H9 (cell line): ENCODE measurements around the gene SCIN. TPM values are rescaled to one million over a fixed set of nuclear protein-coding genes. Genes with fewer than 3 reads are reported as not detected.

Experiments used
- DNase-seq: peaks from one replicate; pipeline ENCODE4 v3.0.0-alpha.2; 2017
- H2AFZ ChIP-seq: one replicate; pipeline ENCODE4 v1.6.1; 2013; ENCODE audit warnings: mild to moderate bottlenecking, low read length, control low read depth, moderate library complexity
- H2AK5ac ChIP-seq: 2 replicates; pipeline ENCODE4 v1.6.1; 2013; ENCODE audit warnings: low read length, control low read depth, mixed read lengths; ENCODE audit not compliant: insufficient read length
- H2BK120ac ChIP-seq: one replicate; pipeline ENCODE4 v1.6.1; 2013; ENCODE audit warnings: low read depth, mild to moderate bottlenecking, low read length, control low read depth, inconsistent platforms; ENCODE audit not compliant: poor library complexity, severe bottlenecking
- H2BK12ac ChIP-seq: 2 replicates; pipeline ENCODE4 v1.6.1; 2013; ENCODE audit warnings: low read length, control low read depth, mixed read lengths, low read depth; ENCODE audit not compliant: insufficient read length
- H2BK15ac ChIP-seq: 2 replicates; pipeline ENCODE4 v1.6.1; 2013; ENCODE audit warnings: low read depth, low read length, control low read depth
- H2BK20ac ChIP-seq: one replicate; pipeline ENCODE4 v1.6.1; 2013; ENCODE audit warnings: low read depth, mild to moderate bottlenecking, low read length, control low read depth, inconsistent platforms; ENCODE audit not compliant: poor library complexity, severe bottlenecking
- H2BK5ac ChIP-seq: 2 replicates; pipeline ENCODE4 v1.6.1; 2013; ENCODE audit warnings: low read length, control low read depth, mixed read lengths; ENCODE audit not compliant: insufficient read length
- H3K14ac ChIP-seq: 2 replicates; pipeline ENCODE4 v1.6.1; 2013; ENCODE audit warnings: low read length, control low read depth; ENCODE audit not compliant: insufficient read depth
- H3K18ac ChIP-seq: 2 replicates; pipeline ENCODE4 v1.6.1; 2013; ENCODE audit warnings: low read depth, mild to moderate bottlenecking, mixed read lengths, low read length, control low read depth; ENCODE audit not compliant: insufficient read length
- H3K23ac ChIP-seq: 2 replicates; pipeline ENCODE4 v1.6.1; 2013; ENCODE audit warnings: low read length, control low read depth, mixed read lengths, low read depth; ENCODE audit not compliant: insufficient read length
- H3K23me2 ChIP-seq: 2 replicates; pipeline ENCODE4 v1.6.1; 2013; ENCODE audit warnings: low read depth, mild to moderate bottlenecking, mixed read lengths, low read length, control low read depth; ENCODE audit not compliant: insufficient read length, poor library complexity, severe bottlenecking
- H3K27ac ChIP-seq: 2 replicates; pipeline ENCODE4 v1.5.1; 2013; ENCODE audit warnings: low read length, control low read depth, mixed read lengths, low read depth; ENCODE audit not compliant: insufficient read length
- H3K27me3 ChIP-seq: 2 replicates; pipeline ENCODE4 v1.6.1; 2013; ENCODE audit warnings: low read length, control low read depth, inconsistent platforms; ENCODE audit not compliant: insufficient read depth
- H3K4ac ChIP-seq: 2 replicates; pipeline ENCODE4 v1.6.1; 2013; ENCODE audit warnings: low read depth, mild to moderate bottlenecking, control low read depth, inconsistent platforms, low read length, moderate library complexity
- H3K4me1 ChIP-seq: 2 replicates; pipeline ENCODE4 v1.6.1; 2013; ENCODE audit warnings: low read length, control low read depth, inconsistent platforms; ENCODE audit not compliant: insufficient read depth
- H3K4me2 ChIP-seq: 2 replicates; pipeline ENCODE4 v1.6.1; 2013; ENCODE audit warnings: low read length, control low read depth, mixed read lengths; ENCODE audit not compliant: insufficient read length, insufficient read depth
- H3K56ac ChIP-seq: 2 replicates; pipeline ENCODE4 v1.6.1; 2013; ENCODE audit warnings: low read depth, mild to moderate bottlenecking, mixed read lengths, low read length, control low read depth; ENCODE audit not compliant: insufficient read length
- H3K79me1 ChIP-seq: 2 replicates; pipeline ENCODE4 v1.6.1; 2013; ENCODE audit warnings: low read depth, mild to moderate bottlenecking, moderate library complexity, low read length, control low read depth, inconsistent platforms; ENCODE audit not compliant: insufficient read depth, poor library complexity, severe bottlenecking
- H3K79me2 ChIP-seq: 2 replicates; pipeline ENCODE4 v1.6.1; 2013; ENCODE audit warnings: low read length, control low read depth, inconsistent platforms; ENCODE audit not compliant: insufficient read depth
- H3K9ac ChIP-seq: 2 replicates; pipeline ENCODE4 v1.6.1; 2013; ENCODE audit warnings: low read length, control low read depth, mixed read lengths; ENCODE audit not compliant: insufficient read length; ENCODE audit errors: extremely low read depth
- H3K9me3 ChIP-seq: one replicate; pipeline ENCODE4 v1.6.1; 2013; ENCODE audit warnings: low read depth, low read length, inconsistent platforms; ENCODE audit not compliant: control insufficient read depth
- H3T11ph ChIP-seq: one replicate; pipeline ENCODE4 v1.6.1; 2013; ENCODE audit warnings: mild to moderate bottlenecking, low read length, control low read depth, inconsistent platforms
- H4K20me1 ChIP-seq: one replicate; pipeline ENCODE4 v1.6.1; 2013; ENCODE audit not compliant: control insufficient read depth, insufficient read length, insufficient read depth
- H4K5ac ChIP-seq: 2 replicates; pipeline ENCODE4 v1.6.1; 2013; ENCODE audit warnings: low read depth, mild to moderate bottlenecking, mixed read lengths, low read length, control low read depth; ENCODE audit not compliant: insufficient read length
- H4K8ac ChIP-seq: replicated peaks from 2 replicates; pipeline ENCODE4 v1.6.1; 2013; ENCODE audit warnings: low read length, control low read depth, mixed read lengths, low read depth; ENCODE audit not compliant: insufficient read length
- H4K91ac ChIP-seq: 2 replicates; pipeline ENCODE4 v1.6.1; 2013; ENCODE audit warnings: low read depth, mild to moderate bottlenecking, moderate library complexity, mixed read lengths, low read length, control low read depth; ENCODE audit not compliant: insufficient read length
- H3K27ac Mint-ChIP-seq, 3 experiments: 2 replicates in 2 of 3; 3 replicates in 1 of 3; pipeline ENCODE4 v1.8.0; 2020 to 2021; ENCODE audit warnings: mixed read lengths in 3 of 3, mild to moderate bottlenecking in 1 of 3, moderate library complexity in 1 of 3
- H3K27me3 Mint-ChIP-seq: 2 replicates; pipeline ENCODE4 v1.8.0; 2021; ENCODE audit warnings: low read depth, mild to moderate bottlenecking, moderate library complexity, mixed read lengths
- H3K36me3 Mint-ChIP-seq, 3 experiments: 2 replicates in 2 of 3; 3 replicates in 1 of 3; pipeline ENCODE4 v1.8.0; 2020 to 2021; ENCODE audit warnings: low read depth in 3 of 3, mixed read lengths in 3 of 3; ENCODE audit not compliant: insufficient read depth in 1 of 3
- H3K4me1 Mint-ChIP-seq, 2 experiments: 2 replicates each; pipeline ENCODE4 v1.8.0; 2020; ENCODE audit warnings: mixed read lengths in 2 of 2
- H3K4me3 Mint-ChIP-seq, 2 experiments: 2 replicates in 1 of 2; 3 replicates in 1 of 2; pipeline ENCODE4 v1.8.0; 2020 to 2021; ENCODE audit warnings: mild to moderate bottlenecking in 2 of 2, mixed read lengths in 2 of 2, moderate library complexity in 1 of 2
- H3K9me3 Mint-ChIP-seq, 2 experiments: 2 replicates in 1 of 2; 3 replicates in 1 of 2; pipeline ENCODE4 v1.8.0; 2020; ENCODE audit warnings: mild to moderate bottlenecking in 2 of 2, mixed read lengths in 2 of 2, moderate library complexity in 1 of 2
- WGBS: extraction: QIAGEN DNeasy Blood & Tissue Kit; methylation state at CpG from one replicate; pipeline ENCODE4 v1.1.7; 2013; ENCODE audit warnings: missing lambda C conversion rate, low lambda C conversion rate, mixed read lengths; ENCODE audit not compliant: insufficient read length; ENCODE audit errors: extremely low coverage; 5-methylcytosine and 5-hydroxymethylcytosine counted together
- total RNA-seq: library from RNA; stranded (reverse); gene quantifications from 2 replicates; pipeline ENCODE4 v1.2.1, GENCODE V29; 2021
- TF ChIP-seq, protein P1 (sequence below): fragments of 200-600 bp; sonication (generic); conservative IDR thresholded peaks from 3 replicates; pipeline ENCODE4 v1.8.0; 2021; ENCODE audit warnings: antibody characterized with exemption, mild to moderate bottlenecking

SCIN gene
- total RNA-seq, 1 experiment from 2014 or later, result 0.44 TPM

DNA sequence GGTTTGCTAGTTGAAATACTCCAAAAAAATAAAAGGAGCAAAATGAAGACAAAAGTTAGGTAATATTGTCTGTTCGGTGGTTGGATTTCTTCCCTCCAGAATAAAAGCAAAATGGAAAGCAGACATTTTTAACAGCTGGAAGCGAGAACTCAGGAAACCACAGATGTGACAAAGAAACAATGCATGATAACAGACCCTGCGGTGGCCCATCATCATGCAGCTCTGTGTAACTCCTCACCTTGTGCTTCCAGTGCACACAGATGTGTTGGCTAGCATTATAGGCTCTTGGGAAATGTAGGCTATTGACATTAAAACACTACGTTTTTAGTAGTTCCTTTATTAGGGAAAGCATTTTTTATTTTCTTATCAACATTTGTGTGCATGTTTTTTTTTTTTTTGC is 63.1 kb downstream of the SCIN start:
- Histone ChIP-seq H4K20me1 (no peaks in the 10 kb centered on the region), H4K8ac (no peak overlapping the region), H4K5ac (no peak overlapping the region), H2AK5ac (no peak overlapping the region), H3K79me1 (no peaks in the 10 kb centered on the region), H2BK12ac (no peak overlapping the region), H3K56ac (no peak overlapping the region), H3K27me3 (no peaks in the 10 kb centered on the region; the same call in 1 of the 2 replicates), H3K23me2 (no peaks in the 10 kb centered on the region), H2BK120ac (no peak overlapping the region), H3K18ac (no peak overlapping the region), H3K4me2 (no peak overlapping the region), H3K4me1 (no peaks in the 10 kb centered on the region), H3K27ac (no peak overlapping the region), H2AFZ (no peak overlapping the region), H2BK15ac (no peak overlapping the region), H3K4ac (no peak overlapping the region), H2BK5ac (no peak overlapping the region), H4K91ac (no peak overlapping the region), H3K9me3 (no peaks in the 10 kb centered on the region), H3K9ac (no peak overlapping the region), H3K79me2 (no peaks in the 10 kb centered on the region), H3K14ac (no peak overlapping the region), H2BK20ac (no peak overlapping the region), H3K23ac (no peak overlapping the region), H3T11ph (no peak overlapping the region)
- no peaks in the 10 kb centered on the region for H3K9me3 Mint-ChIP-seq
- TF ChIP-seq, protein P1, sequence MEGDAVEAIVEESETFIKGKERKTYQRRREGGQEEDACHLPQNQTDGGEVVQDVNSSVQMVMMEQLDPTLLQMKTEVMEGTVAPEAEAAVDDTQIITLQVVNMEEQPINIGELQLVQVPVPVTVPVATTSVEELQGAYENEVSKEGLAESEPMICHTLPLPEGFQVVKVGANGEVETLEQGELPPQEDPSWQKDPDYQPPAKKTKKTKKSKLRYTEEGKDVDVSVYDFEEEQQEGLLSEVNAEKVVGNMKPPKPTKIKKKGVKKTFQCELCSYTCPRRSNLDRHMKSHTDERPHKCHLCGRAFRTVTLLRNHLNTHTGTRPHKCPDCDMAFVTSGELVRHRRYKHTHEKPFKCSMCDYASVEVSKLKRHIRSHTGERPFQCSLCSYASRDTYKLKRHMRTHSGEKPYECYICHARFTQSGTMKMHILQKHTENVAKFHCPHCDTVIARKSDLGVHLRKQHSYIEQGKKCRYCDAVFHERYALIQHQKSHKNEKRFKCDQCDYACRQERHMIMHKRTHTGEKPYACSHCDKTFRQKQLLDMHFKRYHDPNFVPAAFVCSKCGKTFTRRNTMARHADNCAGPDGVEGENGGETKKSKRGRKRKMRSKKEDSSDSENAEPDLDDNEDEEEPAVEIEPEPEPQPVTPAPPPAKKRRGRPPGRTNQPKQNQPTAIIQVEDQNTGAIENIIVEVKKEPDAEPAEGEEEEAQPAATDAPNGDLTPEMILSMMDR, result no peak
- DNase-seq, result no peak
- no CpG with 5 or more reads among the region's 4 CpGs for WGBS
- H3K4me3 Mint-ChIP-seq, result no peak overlapping the region
- no peaks in the 10 kb centered on the region for H3K36me3 Mint-ChIP-seq
- no peaks in the 10 kb centered on the region for H3K27me3 Mint-ChIP-seq
- 0 out of 4 replicates have a peak, but pooled peaks cover 0 to 2% of the 10 kb centered on the region in 2 experiments for H3K4me1 Mint-ChIP-seq
- no peak overlapping the region for H3K27ac Mint-ChIP-seq
